Ammon's horn (tissue), 1 donor: Measurements from ENCODE around the gene PSTPIP1.

Experiments
- DNase-seq: peaks from one replicate; pipeline ENCODE4 v3.0.0-alpha.2; 2016; ENCODE audit warnings: low spot score

The PSTPIP1 gene

DNA sequence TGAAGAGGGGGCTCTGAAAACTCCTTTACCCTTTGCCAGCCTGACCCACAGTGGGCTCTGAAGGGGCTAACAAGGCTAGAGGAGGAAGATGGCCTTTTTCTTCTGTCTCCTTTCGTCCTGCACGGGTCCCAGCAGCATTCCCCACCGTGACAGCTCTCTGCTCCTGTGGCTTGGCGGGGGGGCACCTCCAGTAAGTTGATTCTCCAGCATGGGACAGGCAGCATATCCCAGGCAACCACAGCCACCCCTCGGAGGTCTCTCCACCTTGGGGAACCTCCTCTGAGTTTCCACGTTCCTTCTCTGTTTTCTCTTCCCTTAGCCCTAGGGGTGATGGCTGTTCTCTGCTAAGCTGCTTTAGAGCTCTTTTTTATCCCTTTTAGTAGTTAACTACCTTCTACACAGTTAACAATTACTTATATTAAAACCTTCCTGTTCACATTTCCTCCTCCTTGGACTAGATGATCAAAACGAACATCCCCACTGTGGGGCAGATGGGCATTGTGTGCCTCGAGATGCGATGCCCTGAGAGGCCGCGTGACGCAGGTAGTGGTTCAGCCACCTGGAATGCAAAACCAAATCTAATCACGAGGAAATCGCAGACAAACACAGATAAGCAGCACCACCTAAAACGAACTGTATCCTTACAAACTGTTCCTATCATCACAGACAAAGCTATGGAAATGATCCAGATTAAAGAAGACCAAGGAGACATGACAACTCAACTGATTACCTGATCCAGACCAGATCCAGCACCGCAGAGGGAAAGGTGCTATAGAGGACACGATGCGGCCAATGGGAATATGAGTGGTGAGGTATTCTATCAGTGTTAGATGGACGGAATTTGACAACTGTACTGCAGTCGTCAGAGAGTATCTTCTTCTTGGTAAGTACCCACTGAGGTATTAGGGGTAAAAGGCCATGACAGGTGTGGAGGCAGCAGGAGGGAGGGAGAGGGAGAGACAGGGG is 48.3 kb downstream of the PSTPIP1 start:
- DNase-seq, result no peak

DNA sequence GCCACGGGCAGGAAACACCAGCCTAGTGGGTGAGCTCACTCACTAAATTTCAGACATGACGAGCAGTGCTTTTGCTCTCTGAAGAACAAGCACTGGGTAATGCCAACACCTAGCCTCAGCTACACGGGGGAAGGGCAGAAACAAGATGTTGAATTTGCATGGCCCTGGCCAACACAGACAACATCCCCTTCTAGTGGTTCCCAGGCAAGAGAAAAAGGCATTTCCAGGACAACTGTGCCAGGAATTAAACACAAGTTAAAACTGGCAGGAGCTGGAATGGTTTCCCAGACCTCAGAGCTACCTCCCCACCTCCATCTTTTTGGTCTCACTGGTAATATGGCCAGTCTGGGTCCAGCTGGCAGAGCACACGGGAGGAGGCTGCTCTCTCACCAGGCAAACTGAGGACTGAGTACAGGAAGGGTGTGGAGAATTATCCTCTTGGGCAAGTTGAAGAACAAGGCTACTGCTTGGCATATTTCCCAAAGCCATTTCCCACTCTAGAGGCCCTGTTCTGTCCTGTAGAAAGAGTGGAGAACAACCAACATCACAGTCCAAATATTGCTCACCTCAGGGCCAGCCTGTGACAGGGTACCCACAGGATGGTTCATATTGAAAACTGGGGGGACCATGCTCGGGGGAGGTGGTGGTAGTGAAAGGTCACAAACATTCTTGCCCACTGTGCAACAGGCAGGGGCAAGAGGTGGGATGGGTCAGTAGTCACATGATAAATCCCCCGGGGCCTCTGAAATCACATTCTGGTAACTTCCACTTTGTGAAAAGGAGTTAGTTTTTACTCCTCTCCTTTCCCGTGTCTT is 49.5 kb downstream of the PSTPIP1 start:
- peak; percentile 61 for DNase-seq

DNA sequence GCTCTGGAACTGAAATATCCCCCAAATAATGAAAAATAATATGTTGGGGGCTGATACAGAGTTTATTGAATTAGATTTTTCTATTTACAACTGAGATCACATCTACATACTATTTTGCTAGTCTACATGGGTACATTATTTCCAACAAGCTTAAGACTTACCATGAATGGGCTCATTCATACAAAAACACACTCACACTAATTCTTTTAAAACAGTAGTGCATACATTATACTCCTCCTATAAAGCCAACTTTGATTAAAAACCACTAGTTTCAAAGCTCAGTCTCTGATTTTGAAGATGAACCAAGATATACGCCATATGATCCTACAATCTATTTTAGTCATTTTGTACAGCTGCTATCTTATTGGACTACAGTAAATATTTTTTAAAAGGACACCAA is 51.1 kb downstream of the PSTPIP1 start:
- no peak for DNase-seq

DNA sequence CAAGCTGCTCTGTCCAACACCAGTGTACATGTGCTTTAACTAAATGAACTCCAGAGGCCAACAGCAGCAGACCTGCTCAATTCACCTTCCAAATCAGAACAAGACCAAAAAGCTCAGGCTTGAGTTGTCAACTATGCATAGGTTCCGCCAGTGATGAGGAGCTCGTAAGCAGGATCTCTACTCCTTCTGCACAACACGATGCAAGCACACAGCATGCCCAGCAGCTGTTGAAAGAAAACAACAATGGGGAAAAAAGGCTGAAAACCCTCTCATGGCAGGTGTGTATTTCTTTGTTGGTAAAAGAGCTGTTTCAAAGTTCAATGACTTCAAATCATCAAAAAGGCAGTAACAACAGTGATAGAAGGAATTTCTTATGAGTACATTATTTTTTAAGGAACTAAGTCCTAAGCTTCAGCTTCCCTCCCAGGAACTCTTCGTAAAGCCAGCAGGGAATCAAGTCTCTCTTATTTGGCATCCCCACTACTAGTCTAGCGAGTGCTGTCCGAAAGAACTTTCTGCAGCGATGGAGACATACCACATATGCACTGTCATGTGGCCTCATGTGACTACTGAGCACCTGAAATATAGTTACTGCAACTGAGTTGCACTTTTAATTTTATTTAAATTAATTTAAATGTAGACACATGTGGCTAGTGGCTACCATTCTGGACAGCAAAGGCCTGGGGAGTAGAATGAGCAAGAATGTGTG is 51.9 kb downstream of the PSTPIP1 start:
- DNase-seq, result no peak

DNA sequence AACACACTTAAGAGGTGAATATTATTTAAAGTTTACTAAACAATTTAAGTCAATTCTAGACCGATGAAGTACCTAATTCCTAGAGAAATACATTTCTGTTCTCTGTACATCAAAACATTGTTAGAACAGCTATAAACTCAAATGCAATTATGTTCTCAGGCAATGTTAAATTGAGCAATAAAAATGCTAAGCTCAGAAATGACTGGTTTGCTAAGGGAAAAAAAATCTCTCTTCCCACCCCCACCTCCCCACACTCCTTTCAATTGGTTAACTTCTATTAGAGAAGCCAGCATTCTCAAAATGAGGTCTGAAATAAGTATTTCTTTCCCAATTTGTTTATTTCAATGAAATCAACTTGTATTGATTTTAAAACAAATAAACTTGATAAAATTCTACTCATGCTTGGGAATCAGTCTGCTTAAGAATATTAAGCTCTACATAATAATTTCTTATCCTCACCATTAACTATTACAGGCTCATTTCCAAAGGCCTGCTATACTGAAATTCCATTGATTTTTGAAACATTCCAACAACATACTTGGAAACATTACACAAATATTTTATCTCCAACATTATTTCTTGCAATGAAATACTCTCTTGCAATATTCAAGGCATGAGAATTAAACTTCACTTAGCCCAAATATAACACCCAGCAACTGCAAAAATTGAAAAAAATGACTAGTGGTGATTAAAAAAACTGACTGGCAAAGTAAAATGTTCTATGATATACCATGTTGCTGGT is 53.4 kb downstream of the PSTPIP1 start:
- no peak for DNase-seq

DNA sequence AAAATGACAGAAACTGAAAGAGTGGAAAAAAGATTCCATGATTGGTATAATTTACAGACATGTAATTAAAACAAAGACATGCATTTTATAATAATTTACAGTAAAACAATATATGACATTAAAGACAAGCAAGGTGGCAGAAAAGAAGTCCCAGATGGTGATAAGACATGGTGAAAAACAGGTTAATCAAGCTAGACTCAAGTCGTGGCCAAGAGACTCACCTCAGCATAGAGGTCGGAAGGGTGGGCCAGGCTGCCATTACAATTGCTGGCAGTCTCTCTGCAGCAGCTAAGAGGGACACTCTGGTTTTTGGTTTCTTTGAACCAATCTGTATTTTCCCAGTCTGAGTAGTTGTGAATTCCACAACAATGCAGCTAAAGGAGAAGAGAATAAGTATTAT is 57.6 kb downstream of the PSTPIP1 start:
- DNase-seq, result no peak

DNA sequence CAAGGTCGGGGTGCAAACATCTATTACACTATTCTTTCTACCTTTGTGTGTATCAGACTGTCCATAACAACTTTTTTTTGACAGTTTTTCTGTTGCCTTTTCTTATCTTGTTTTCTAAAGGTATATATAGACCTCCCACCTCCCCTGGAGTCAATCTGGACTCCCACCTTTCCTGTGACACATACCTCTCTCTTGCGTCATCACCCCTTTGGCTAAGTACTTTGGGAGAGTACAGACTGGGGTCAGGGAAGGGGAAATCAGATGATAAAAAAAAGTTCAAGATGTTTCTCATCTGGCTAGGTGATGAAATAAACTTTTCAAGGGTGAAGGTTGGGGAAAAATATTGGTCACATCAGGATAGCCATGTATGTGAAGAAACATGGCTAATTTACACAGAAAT is 58.8 kb downstream of the PSTPIP1 start:
- no peak for DNase-seq

DNA sequence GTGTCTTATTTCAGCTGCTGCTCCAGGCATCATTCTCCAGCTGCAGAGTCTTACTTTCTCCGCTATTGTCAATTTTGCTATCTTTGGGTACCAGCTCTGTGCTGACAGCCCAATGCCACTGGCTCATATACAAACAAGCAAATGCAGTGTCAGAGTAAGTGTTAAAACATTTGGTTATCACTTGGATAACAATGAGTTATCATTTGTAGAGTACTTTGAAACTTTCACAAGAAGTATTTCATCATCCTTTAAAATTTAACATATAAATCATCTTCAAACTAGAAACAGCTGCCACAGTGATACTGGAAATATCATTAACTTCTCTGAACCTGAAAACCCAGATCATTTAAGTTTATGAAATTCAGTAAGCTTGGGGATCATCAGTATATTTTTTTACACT is 62.1 kb downstream of the PSTPIP1 start:
- no peak for DNase-seq

DNA sequence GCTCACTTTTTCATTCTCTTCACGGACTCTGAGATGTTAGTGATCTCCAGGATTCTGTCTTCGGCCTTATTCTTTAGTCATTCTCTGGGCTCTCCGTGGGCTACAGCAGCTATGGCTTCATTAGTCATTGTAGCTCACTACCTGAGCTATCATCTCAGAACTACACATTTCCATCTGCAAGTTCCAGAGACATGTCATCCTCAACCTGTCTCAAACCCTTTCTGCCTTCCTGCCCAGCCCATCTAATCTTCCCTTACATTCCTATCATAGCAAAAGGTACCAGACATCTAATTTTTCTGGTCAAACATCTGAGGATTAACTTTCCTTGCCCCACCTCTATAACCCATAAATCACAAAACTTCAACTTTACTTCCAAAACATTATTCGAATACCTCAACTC is 62.8 kb downstream of the PSTPIP1 start:
- DNase-seq, result no peak

DNA sequence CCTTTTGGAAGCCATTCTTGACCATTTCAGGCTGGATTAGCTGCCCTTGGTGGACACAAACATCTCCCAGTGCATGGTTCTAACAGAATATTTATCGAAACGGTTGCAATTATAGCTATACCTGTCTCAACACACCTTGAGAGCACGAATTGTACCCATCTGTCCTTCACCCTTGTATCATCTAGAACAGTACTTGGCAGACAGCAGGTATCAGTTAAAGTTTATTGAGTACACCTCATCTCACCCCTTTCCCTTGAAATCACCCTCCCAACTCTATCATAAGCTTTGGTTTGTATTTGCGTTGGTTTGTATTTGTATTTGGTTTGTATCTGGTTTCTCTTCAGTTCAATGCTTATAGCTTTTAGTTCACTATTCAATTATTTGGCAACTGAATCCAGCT is 63.5 kb downstream of the PSTPIP1 start:
- no peak for DNase-seq

DNA sequence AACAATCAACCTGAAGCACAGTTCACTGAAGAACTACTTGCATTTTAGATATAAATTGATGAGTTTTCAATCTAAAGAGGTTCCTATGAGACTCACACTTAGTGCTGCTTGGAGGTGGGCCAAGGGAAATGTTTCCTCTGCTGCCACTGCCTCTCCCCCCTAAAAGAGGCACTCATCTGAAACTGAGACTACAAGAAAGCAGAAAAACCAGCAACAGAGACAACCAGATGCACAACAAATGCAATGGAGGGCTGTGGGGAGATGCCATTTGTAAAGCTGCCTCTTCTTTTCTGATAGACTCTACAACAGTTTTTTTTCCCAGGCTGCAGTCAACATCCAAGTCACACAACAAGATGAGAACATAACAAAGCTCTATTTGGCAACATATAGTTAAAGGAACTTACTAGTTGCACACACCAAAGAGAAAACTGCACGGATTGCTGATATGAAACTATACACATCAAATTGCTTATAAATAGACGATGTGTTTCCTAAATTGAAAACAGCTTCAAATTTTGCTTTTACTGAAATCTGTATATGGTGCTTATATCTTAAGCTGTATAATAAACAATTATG is 64.9 kb downstream of the PSTPIP1 start:
- peak; percentile 51 for DNase-seq

DNA sequence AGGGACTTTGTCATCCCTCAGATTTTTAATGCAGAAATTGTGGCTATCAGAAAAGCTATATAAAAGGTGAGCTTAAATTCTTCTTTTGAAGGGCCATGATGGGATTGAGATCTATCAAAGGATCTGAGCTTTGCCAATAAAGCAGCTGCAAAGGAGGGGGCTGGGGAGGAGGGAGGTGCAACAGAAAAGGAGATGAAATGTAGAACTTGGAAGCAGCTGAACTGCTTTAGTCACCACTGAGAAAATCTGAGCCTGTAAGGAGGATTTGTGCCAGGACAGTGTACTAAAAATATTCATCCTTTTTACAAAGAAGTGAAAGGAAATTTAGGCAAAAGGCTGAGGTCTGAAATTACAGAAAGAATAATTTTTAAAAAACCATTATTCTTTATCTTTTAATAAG is 65.6 kb downstream of the PSTPIP1 start:
- peak; percentile 62 for DNase-seq

DNA sequence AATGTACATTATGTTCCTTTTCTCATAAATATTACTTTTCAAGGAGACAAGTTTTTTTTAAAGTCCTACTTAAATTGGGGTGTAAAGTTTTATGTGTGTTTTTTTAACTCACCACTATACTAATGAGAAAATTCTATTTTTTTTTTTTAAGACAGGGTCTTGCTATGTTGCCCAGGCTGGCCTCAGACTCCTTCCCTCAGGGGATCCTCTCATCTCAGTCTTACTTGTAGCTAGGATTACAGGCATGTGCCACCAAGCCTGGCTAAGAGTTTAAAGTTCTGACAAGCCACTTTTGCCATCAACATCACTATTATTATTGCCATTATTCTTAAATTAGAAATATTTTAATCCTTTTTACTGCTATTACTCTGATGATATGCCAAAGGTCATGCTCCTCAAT is 68.3 kb downstream of the PSTPIP1 start:
- DNase-seq, result no peak

DNA sequence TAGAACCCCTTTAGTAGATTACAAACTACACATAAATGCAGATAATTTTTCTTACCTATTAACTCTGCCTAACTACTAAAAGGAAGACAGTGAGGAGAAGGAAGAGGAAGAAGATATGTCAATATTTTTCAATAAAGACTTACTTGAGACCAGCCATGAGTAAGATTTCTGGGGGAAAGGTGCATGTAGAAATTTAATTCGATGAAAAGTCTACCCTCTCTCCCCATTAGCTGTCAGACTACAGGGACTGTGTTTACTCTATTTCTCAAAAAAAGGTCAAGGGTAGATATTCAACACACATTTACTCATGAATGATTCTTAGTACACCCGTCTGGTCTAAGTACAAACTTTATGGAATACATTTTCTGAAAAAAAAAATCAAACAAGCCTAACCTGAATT is 69.1 kb downstream of the PSTPIP1 start:
- DNase-seq, result no peak

DNA sequence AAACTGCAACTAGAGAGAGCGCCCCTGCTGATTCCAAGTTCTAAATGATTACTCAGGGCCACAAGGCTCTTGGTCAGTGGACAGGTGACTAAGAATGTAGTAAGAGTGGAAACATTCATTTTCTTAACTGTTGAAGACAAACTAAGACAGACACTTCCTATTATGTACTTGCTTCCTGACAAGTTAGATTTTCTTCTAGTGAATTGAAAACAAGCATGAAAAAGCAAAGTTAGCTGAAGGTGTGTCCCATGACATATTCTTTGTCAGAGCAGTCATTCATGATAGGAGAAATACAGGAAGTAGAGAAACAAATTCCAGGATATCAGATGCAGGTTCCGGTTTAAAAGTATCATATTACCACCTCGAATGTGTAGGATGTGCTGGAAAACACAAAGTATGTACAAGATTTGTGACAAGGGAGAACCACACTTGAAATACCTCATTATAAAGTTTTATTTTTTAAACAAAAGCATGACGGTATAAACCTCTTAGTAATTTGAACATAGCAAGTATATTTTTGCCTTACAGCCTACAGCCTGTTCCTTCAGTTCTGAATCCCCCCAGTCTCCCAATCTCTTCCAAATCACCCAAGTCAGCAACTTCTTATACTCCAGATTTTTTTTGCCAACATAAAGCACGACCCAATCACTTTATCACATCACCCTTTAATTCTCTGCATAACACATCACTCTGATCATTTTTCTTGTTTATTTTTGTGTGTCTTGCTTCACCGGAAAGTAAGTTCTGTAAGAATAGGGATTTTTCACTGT is 69.8 kb downstream of the PSTPIP1 start:
- DNase-seq, result no peak

DNA sequence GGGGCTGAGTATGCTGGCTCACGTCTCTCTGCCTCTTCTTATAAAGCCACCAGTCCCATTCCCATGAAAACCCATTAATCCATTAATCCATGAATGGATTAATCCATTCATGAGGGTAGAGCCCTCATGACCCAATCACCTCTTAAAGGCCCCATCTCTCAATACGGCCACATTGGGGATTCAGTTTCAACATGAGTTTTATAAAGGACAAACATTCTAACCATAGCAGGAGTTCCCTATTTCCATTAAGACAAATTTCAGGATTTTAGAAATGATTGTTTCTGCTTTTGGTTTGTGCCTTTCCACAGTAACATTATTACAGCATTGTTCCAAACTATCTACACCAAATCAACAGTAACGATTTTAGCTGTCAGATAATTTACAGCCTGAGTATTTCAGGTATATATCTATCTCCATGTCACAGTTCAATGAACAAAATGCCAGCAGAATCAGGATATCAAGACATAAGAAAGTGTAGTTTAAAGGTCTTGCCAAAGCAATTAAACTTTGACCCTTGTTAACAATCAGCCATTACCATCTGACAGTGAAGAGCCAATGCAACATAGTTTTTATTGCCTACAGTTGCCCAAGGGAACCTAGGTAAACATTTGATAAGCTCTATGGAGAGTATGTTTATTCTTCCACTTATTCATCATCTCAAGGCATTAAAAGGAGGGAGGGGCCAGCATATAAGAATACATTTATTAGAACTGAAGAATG is 72.2 kb downstream of the PSTPIP1 start:
- no peak for DNase-seq

DNA sequence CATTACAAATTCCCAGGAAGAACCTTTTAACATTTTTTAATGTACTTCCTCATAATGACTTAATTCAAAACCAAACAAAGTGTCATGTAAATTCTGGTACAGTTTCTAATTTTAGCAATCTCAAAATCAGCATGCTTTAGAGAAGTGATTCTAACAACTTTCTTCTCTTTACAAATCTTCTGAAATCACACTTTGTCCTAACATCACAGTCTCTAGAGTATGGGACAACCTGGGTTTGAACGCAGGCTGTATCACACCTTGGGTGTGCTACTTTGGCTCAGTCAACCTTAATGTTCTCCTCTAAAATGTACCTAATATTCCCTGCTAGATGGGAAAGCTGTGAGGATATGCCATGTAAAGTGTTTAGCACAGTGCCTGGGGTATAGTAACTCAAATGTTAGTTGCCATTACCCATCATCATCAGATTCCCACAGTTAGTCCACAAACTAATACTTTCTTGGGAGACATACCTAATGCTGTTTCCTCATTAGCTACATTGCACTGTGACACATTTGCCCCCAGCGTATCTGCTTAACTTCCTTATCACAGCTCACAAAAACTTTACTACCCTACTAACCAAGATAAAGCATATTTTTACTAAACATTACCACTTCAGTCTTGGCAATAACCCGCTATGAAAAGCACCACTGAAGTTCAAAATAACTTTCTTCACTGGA is 72.9 kb downstream of the PSTPIP1 start:
- DNase-seq, result no peak

DNA sequence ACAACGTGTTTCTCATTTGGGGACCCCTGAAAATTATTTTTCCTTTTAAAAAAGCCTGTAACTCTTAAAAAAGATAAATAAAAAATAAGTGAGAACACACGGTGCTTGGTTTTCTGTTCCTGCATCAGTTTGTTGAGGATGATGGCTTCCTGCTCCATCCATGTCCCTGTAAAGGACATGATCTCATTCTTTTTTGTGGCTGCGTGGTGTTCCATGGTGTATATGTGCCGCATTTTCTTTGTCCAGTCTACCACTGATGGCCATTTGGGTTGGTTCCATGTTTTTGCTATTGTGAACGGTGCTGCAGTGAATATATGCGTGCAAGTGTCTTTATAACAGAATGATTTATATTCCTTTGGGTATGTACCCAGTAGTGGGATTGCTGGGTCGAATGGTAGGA is 73.7 kb downstream of the PSTPIP1 start:
- DNase-seq, result no peak

DNA sequence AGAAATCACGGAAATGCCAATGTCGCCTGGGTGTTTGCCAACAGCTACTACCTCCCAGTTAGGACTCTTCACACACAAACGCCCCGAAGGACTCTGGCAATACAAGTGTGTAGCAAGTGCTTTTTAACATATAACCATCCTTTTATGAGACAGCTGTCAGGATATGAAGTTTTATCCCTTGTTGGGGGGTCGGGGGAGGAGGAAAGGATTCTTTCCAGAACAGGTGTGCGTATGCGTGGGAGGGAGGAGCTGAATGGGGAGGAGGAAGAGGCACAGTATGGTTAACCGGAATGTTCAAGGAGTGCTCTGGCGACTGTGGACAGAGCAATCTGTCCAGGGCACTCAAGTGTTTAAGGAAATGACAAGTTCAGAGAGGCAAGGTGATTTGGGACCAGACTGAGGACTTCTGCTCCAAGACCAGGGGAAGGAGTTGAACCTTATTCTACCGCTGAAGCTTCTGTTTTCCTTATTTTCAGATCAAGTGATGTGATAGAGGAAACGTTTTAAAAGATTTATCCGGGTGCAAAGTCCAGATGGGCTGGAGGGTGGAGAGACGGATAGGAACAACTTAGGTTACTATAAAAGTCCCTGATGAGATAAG is 74.7 kb downstream of the PSTPIP1 start:
- no peak for DNase-seq
